Measurements from ENCODE around the gene TNFRSF12A. TPM values are rescaled to one million over a fixed set of nuclear protein-coding genes. Genes with fewer than 3 reads are reported as not detected.

TNFRSF12A gene
- total RNA-seq, 4 donors from 2014 or later: 4.1 to 56.4 (median 39.8) TPM

- H3K4me1 ChIP-seq: peaks cover 5 to 23% (median 7%) of the 10 kb centered on the region in 4 donors
- H3K9me3 ChIP-seq: no peaks in the 10 kb centered on the region
- peak overlapping the region in 3 of 4 donors; percentile 7 to 36 (median 25) for H3K4me3 ChIP-seq
- no peaks in the 10 kb centered on the region for H3K36me3 ChIP-seq
- DNase-seq: peak; percentile 62 to 90 (median 90)
- TF ChIP-seq POLR2A (IDR thresholded peaks at IDR 0.05): no peak
- TF ChIP-seq, protein P1, sequence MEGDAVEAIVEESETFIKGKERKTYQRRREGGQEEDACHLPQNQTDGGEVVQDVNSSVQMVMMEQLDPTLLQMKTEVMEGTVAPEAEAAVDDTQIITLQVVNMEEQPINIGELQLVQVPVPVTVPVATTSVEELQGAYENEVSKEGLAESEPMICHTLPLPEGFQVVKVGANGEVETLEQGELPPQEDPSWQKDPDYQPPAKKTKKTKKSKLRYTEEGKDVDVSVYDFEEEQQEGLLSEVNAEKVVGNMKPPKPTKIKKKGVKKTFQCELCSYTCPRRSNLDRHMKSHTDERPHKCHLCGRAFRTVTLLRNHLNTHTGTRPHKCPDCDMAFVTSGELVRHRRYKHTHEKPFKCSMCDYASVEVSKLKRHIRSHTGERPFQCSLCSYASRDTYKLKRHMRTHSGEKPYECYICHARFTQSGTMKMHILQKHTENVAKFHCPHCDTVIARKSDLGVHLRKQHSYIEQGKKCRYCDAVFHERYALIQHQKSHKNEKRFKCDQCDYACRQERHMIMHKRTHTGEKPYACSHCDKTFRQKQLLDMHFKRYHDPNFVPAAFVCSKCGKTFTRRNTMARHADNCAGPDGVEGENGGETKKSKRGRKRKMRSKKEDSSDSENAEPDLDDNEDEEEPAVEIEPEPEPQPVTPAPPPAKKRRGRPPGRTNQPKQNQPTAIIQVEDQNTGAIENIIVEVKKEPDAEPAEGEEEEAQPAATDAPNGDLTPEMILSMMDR (IDR thresholded peaks at IDR 0.05): peak; percentile 85 to 96 (median 94)
- H3K27me3 ChIP-seq: no peaks in the 10 kb centered on the region
- H3K27ac ChIP-seq: no peak overlapping the region
These were observed 36.4 kb upstream of the TNFRSF12A start for GRCh38 chr16:2983706-2984136.

DNA sequence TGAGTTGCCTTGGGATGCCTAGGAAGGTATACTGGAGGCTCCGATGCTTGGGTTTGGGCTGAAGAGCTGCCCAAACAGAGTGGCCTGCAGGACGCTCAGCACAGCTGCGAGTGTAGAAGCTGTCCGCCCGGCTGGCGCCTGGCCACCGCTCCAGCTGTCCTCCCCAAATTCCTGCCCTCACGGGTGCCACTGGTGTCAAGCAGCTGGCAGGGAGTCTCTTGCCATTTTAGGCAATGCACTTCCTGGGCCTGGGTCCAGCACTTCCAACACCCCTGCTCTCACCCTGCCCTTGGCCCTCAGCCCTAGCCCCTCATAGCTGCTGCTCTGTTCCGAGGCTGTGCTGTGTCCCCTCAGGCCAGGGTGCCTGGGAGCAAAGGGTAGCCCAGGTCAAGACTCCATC lies 34.7 kb upstream of the TNFRSF12A start:
- Histone ChIP-seq H3K27ac (no peak overlapping the region), H3K4me1 (peaks cover 0 to 13% (median 5%) of the 10 kb centered on the region in 4 donors), H3K36me3 (no peaks in the 10 kb centered on the region), H3K27me3 (no peaks in the 10 kb centered on the region), H3K4me3 (no peak overlapping the region), H3K9me3 (no peaks in the 10 kb centered on the region)
- no peak for DNase-seq
- TF ChIP-seq, protein P1 (IDR thresholded peaks at IDR 0.05): no peak
- TF ChIP-seq POLR2A (IDR thresholded peaks at IDR 0.05): no peak

- Histone ChIP-seq H3K9me3 (no peaks in the 10 kb centered on the region), H3K4me3 (no peak overlapping the region), H3K36me3 (no peaks in the 10 kb centered on the region), H3K27me3 (no peaks in the 10 kb centered on the region), H3K4me1 (peaks cover 0 to 11% (median 4%) of the 10 kb centered on the region in 4 donors), H3K27ac (no peak overlapping the region)
- TF ChIP-seq POLR2A (IDR thresholded peaks at IDR 0.05): no peak
- TF ChIP-seq, protein P1 (IDR thresholded peaks at IDR 0.05): no peak
- DNase-seq: no peak
These were observed 34.2 kb upstream of the TNFRSF12A start for GRCh38 chr16:2985893-2986355.

DNA sequence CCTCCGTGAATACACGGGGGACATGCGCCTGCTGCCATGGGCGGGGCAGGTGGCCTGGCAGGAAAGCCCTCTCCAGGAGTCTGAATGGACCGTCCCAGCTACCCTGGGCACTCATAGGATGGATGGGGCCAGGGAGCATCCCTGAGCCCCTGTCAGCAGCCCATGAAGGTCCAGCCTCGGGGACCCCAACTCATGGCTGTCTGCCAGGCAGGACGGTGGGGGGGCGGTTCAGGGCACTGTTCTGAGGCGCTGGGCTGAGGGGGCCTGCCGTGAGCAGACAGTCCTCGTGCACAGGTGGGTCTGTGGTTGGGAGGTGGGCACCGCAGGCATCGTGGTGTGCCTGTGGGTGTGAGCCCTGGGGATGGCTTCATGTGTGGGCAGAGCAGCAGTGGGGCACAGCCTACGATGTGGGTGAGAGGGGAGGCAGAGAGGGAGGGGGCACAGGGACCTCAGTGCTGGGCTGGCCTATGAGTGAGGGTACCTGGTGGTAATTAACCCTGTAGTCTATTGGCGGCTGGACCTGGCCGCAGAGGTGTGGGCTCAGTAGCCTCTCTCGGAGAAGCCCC lies 33.5 kb upstream of the TNFRSF12A start:
- Histone ChIP-seq H3K27me3 (no peaks in the 10 kb centered on the region), H3K4me3 (no peak overlapping the region), H3K9me3 (no peaks in the 10 kb centered on the region), H3K36me3 (no peaks in the 10 kb centered on the region), H3K4me1 (peaks cover 0 to 5% (median 2%) of the 10 kb centered on the region in 4 donors), H3K27ac (no peak overlapping the region)
- TF ChIP-seq, protein P1 (IDR thresholded peaks at IDR 0.05): no peak
- TF ChIP-seq POLR2A (IDR thresholded peaks at IDR 0.05): no peak
- no peak for DNase-seq

DNA sequence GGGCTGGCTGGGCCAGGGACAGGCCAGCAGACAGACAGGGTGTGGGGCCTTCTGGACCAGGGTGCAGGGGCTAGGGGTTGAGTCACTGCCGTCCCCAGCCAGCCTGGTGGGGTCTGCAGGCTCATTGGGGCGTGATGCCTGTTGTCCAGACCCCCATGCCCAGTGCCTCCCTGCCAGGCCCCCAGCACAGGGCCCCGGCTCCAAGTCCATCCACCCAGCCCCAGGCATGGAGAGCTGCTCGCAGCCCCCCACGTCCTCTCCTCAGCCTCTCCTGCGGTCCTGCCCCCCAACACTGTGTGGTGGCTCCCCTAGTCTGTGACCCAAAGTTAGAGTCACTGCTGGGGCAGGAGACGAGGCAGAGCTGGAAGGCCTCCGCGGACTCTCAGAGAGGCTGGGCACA lies 32.9 kb upstream of the TNFRSF12A start:
- TF ChIP-seq, protein P1 (IDR thresholded peaks at IDR 0.05): no peak
- no peak for TF ChIP-seq POLR2A (IDR thresholded peaks at IDR 0.05)

More for the DNA sequence above, 32.9 kb upstream of the TNFRSF12A start:
- Histone ChIP-seq H3K36me3 (no peaks in the 10 kb centered on the region), H3K27ac (no peak overlapping the region), H3K9me3 (no peaks in the 10 kb centered on the region), H3K4me1 (peaks cover 0 to 5% (median 2%) of the 10 kb centered on the region in 4 donors), H3K4me3 (no peak overlapping the region), H3K27me3 (no peaks in the 10 kb centered on the region)
- no peak for DNase-seq

Data from Peyer's patch (tissue), 4 donors.